SK-N-SH (cell line): Measurements from ENCODE around the gene MCC. TPM values are rescaled to one million over a fixed set of nuclear protein-coding genes. Genes with fewer than 3 reads are reported as not detected.

ENCODE experiments used
- CTCF ChIA-PET: fragments of 300-600, 350-600 bp; formaldehyde crosslinking; extraction: SDS; loops from one replicate; lab custom pipeline; 2021; lab: Yijun Ruan, JAX
- POLR2A ChIA-PET: fragments of 350-600 bp; sonication (Branson Sonifier 250); formaldehyde crosslinking; extraction: SDS; loops from one replicate; lab custom pipeline; 2020; ENCODE audit warnings: antibody characterized with exemption, inconsistent platforms; lab: Yijun Ruan, JAX
- DNase-seq: peaks from one replicate; pipeline ENCODE4 v3.0.0; 2012
- H2AFZ ChIP-seq: fragments of 200-600 bp; sonication (generic); 2 replicates; pipeline ENCODE4 v1.8.1; 2016; ENCODE audit warnings: antibody characterized with exemption, mild to moderate bottlenecking, low read depth
- H3F3A ChIP-seq: fragments of 200-600 bp; sonication (generic); replicated peaks from 2 replicates; pipeline ENCODE3; 2016; ENCODE audit warnings: antibody characterized with exemption, mild to moderate bottlenecking; ENCODE audit not compliant: insufficient read depth
- H3K27ac ChIP-seq, 2 experiments: fragments of 200-500 bp in 1 of 2; fragments of 200-600 bp in 1 of 2; sonication (Bioruptor generic) in 1 of 2; sonication (generic), shearing (Covaris generic) in 1 of 2; 2 replicates each; pipeline versions ENCODE4 v1.5.1 to v1.6.1; 2014 to 2016; ENCODE audit warnings: low read depth in 2 of 2, inconsistent platforms in 1 of 2, low read length in 1 of 2, mild to moderate bottlenecking in 1 of 2, mixed read lengths in 1 of 2
- H3K27me3 ChIP-seq: fragments of 200-600 bp; sonication (generic), shearing (Covaris generic); 2 replicates; pipeline ENCODE4 v1.6.1; 2016; ENCODE audit warnings: mixed run types; ENCODE audit not compliant: insufficient read depth
- H3K36me3 ChIP-seq, 2 experiments: fragments of 200-500 bp in 1 of 2; fragments of 200-600 bp in 1 of 2; sonication (Bioruptor generic) in 1 of 2; sonication (generic) in 1 of 2; replicated peaks in 1 of 2; 2 replicates each; pipeline versions ENCODE3 to v1.5.1; 2014 to 2016; ENCODE audit warnings: low read length in 1 of 2, mild to moderate bottlenecking in 1 of 2; ENCODE audit not compliant: insufficient read depth in 2 of 2, control insufficient read depth in 1 of 2
- H3K4me1 ChIP-seq, 2 experiments: fragments of 200-500 bp in 1 of 2; fragments of 200-600 bp in 1 of 2; sonication (Bioruptor generic) in 1 of 2; sonication (generic), shearing (Covaris generic) in 1 of 2; 2 replicates each; pipeline versions ENCODE4 v1.5.1 to v1.6.1; 2014 to 2016; ENCODE audit warnings: low read depth in 1 of 2, low read length in 1 of 2, mixed run types in 1 of 2; ENCODE audit not compliant: insufficient read depth in 2 of 2, control insufficient read depth in 1 of 2
- H3K4me2 ChIP-seq: fragments of 200-600 bp; sonication (generic), shearing (Covaris generic); 2 replicates; pipeline ENCODE4 v1.6.1; 2017; ENCODE audit warnings: mixed run types
- H3K4me3 ChIP-seq, 2 experiments: fragments of 200-500 bp in 1 of 2; fragments of 200-600 bp in 1 of 2; sonication (Bioruptor generic) in 1 of 2; sonication (generic), shearing (Covaris generic) in 1 of 2; 2 replicates each; pipeline versions ENCODE4 v1.5.1 to v1.8.1; 2014 to 2016; ENCODE audit warnings: low read depth in 2 of 2, inconsistent platforms in 1 of 2, low read length in 1 of 2, mild to moderate bottlenecking in 1 of 2, mixed read lengths in 1 of 2, moderate library complexity in 1 of 2
- H3K79me2 ChIP-seq: fragments of 200-600 bp; sonication (generic); 2 replicates; pipeline ENCODE4 v1.8.1; 2017; ENCODE audit warnings: mild to moderate bottlenecking; ENCODE audit not compliant: insufficient read depth
- H3K9ac ChIP-seq: fragments of 200-600 bp; sonication (generic); 2 replicates; pipeline ENCODE4 v1.6.1; 2017; ENCODE audit warnings: mixed run types
- H3K9me2 ChIP-seq: fragments of 200-600 bp; sonication (generic); 2 replicates; pipeline ENCODE4 v1.6.1; 2017; ENCODE audit warnings: mixed run types
- H3K9me3 ChIP-seq: fragments of 200-600 bp; sonication (generic); 2 replicates; pipeline ENCODE4 v1.6.1; 2017; ENCODE audit warnings: mixed run types, mild to moderate bottlenecking, moderate library complexity
- H4K20me1 ChIP-seq: fragments of 200-600 bp; sonication (generic); 2 replicates; pipeline ENCODE4 v1.6.1; 2017; ENCODE audit warnings: mild to moderate bottlenecking, mixed run types; ENCODE audit not compliant: insufficient read depth
- CHD2 ChIP-seq: fragments of 150-350 bp; IDR thresholded peaks from 2 replicates; pipeline ENCODE4 v1.6.1; 2018; ENCODE audit warnings: low read length; ENCODE audit not compliant: partially characterized antibody
- ELF1 ChIP-seq: IDR thresholded peaks from 2 replicates; pipeline ENCODE4 v1.4.0; 2012
- FOSL2 ChIP-seq: IDR thresholded peaks from 2 replicates; pipeline ENCODE4 v1.4.0; 2012; ENCODE audit warnings: low read depth, mild to moderate bottlenecking, moderate library complexity, borderline replicate concordance
- FOXJ3 ChIP-seq: sonication (generic); formaldehyde crosslinking; IDR thresholded peaks from 2 replicates; pipeline ENCODE4 v1.5.1; 2020; ENCODE audit warnings: mild to moderate bottlenecking, missing genetic modification reagents
- GABPA ChIP-seq: IDR thresholded peaks from 2 replicates; pipeline ENCODE4 v1.4.0; 2012; ENCODE audit warnings: low read depth, mild to moderate bottlenecking
- MEF2A ChIP-seq: IDR thresholded peaks from 2 replicates; pipeline ENCODE4 v1.4.0; 2012; ENCODE audit warnings: low read depth, borderline replicate concordance
- MXI1 ChIP-seq: IDR thresholded peaks from 2 replicates; pipeline ENCODE4 v1.6.1; 2012; ENCODE audit warnings: mild to moderate bottlenecking, low read depth, low read length, improper control_type of control experiment
- NFIC ChIP-seq: IDR thresholded peaks from 2 replicates; pipeline ENCODE4 v1.4.0; 2012; ENCODE audit warnings: borderline replicate concordance
- NRF1 ChIP-seq: IDR thresholded peaks from 2 replicates; pipeline ENCODE4 v1.6.1; 2012; ENCODE audit warnings: low read depth, mild to moderate bottlenecking, low read length
- POLR2AphosphoS5 ChIP-seq: IDR thresholded peaks from 2 replicates; pipeline ENCODE4 v1.6.1; 2012; ENCODE audit warnings: low read depth, low read length
- RFX5 ChIP-seq: IDR thresholded peaks from 2 replicates; pipeline ENCODE4 v1.6.1; 2012; ENCODE audit warnings: mild to moderate bottlenecking, improper control_type of control experiment, low read length
- SIN3A ChIP-seq: IDR thresholded peaks from 2 replicates; pipeline ENCODE4 v1.6.1; 2012; ENCODE audit warnings: low read depth, mild to moderate bottlenecking, low read length, moderate library complexity, borderline replicate concordance
- TAF1 ChIP-seq: IDR thresholded peaks from 2 replicates; pipeline ENCODE4 v1.6.1; 2012; ENCODE audit warnings: low read depth, mild to moderate bottlenecking, low read length, moderate library complexity, borderline replicate concordance
- TEAD4 ChIP-seq: IDR thresholded peaks from 2 replicates; pipeline ENCODE4 v1.4.0; 2012; ENCODE audit warnings: mild to moderate bottlenecking, borderline replicate concordance; ENCODE audit not compliant: insufficient read depth
- WGBS: methylation state at CpG from one replicate; pipeline ENCODE4 v1.1.6; 2017; ENCODE audit warnings: low lambda C conversion rate; 5-methylcytosine and 5-hydroxymethylcytosine counted together
- polyA plus RNA-seq, 3 experiments: library from polyadenylated mRNA; depleted of rRNA; stranded (reverse); fragments of >200 nt; gene quantifications; 2 replicates each; pipeline ENCODE4 v1.2.3, GENCODE V29; 2012
- TF ChIP-seq, protein P1 (sequence below): IDR thresholded peaks from 2 replicates; pipeline ENCODE4 v1.4.0; 2012; ENCODE audit warnings: low read depth, borderline replicate concordance
- TF ChIP-seq, protein P2 (sequence below): IDR thresholded peaks from 2 replicates; pipeline ENCODE4 v1.6.1; 2012; ENCODE audit warnings: mild to moderate bottlenecking, low read depth, low read length, moderate library complexity
- TF ChIP-seq, protein P3 (sequence below): IDR thresholded peaks from 2 replicates; pipeline ENCODE4 v1.4.0; 2012; ENCODE audit warnings: low read depth

MCC gene
- polyA plus RNA-seq, 1 of the 3 experiments (the other 2 are of a cell fraction), result 3.6 TPM

DNA sequence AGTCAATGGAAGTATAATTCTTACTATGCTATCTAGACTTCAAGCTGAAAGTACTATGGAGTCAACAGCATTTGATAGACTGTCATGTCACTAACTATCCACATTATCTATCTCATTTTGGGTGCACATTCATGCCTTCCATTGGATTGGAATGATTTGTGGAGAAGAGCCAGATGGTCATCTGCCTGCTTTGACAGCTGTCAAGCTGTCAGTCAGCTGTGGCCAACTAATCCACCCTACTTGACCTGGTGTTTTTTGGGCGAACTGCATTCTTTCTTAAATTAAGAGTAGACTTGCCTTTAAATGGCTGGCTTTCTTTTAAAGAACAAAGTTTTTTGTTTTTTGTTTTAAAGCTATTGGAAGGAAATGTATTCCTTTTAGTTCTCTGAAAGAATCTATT lies 360.2 kb downstream of the MCC start:
- Histone ChIP-seq H2AFZ (no peak overlapping the region), H4K20me1 (no peaks in the 10 kb centered on the region), H3K9me3 (no peaks in the 10 kb centered on the region), H3F3A (no peaks in the 10 kb centered on the region), H3K9me2 (no peaks in the 10 kb centered on the region), H3K27ac (peak overlapping the region in 1 of 2 experiments; percentile 80; a peak in 2 of 4 replicates), H3K4me3 (no peak overlapping the region), H3K27me3 (no peaks in the 10 kb centered on the region; the same call in 1 of the 2 replicates), H3K9ac (no peak overlapping the region), H3K79me2 (no peaks in the 10 kb centered on the region), H3K4me1 (peaks cover 0 to 34% of the 10 kb centered on the region in 2 experiments; a peak in 2 of 4 replicates), H3K4me2 (no peak overlapping the region), H3K36me3 (no peaks in the 10 kb centered on the region)
- WGBS, result 72% methylated on average over 1 of the region's 1 CpG
- ChIA-PET CTCF (interaction anchor here (0.7 to 0.9 kb wide), 2 partner anchors 11 to 132 kb away, joined by 3 to 4 read pairs; no protein-coding TSS in a partner anchor), POLR2A (no interaction called here)
- TF ChIP-seq, protein P1, sequence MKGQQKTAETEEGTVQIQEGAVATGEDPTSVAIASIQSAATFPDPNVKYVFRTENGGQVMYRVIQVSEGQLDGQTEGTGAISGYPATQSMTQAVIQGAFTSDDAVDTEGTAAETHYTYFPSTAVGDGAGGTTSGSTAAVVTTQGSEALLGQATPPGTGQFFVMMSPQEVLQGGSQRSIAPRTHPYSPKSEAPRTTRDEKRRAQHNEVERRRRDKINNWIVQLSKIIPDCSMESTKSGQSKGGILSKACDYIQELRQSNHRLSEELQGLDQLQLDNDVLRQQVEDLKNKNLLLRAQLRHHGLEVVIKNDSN, result no peak
- TF ChIP-seq ELF1 (no peak), MEF2A (no peak), TEAD4 (no peak), GABPA (no peak), POLR2AphosphoS5 (no peak), RFX5 (no peak), FOXJ3 (CRISPR knock-in tag) (no peak), NFIC (no peak), MXI1 (no peak), NRF1 (no peak)
- TF ChIP-seq, protein P2, sequence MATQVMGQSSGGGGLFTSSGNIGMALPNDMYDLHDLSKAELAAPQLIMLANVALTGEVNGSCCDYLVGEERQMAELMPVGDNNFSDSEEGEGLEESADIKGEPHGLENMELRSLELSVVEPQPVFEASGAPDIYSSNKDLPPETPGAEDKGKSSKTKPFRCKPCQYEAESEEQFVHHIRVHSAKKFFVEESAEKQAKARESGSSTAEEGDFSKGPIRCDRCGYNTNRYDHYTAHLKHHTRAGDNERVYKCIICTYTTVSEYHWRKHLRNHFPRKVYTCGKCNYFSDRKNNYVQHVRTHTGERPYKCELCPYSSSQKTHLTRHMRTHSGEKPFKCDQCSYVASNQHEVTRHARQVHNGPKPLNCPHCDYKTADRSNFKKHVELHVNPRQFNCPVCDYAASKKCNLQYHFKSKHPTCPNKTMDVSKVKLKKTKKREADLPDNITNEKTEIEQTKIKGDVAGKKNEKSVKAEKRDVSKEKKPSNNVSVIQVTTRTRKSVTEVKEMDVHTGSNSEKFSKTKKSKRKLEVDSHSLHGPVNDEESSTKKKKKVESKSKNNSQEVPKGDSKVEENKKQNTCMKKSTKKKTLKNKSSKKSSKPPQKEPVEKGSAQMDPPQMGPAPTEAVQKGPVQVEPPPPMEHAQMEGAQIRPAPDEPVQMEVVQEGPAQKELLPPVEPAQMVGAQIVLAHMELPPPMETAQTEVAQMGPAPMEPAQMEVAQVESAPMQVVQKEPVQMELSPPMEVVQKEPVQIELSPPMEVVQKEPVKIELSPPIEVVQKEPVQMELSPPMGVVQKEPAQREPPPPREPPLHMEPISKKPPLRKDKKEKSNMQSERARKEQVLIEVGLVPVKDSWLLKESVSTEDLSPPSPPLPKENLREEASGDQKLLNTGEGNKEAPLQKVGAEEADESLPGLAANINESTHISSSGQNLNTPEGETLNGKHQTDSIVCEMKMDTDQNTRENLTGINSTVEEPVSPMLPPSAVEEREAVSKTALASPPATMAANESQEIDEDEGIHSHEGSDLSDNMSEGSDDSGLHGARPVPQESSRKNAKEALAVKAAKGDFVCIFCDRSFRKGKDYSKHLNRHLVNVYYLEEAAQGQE, result no peak
- DNase-seq, result no peak

DNA sequence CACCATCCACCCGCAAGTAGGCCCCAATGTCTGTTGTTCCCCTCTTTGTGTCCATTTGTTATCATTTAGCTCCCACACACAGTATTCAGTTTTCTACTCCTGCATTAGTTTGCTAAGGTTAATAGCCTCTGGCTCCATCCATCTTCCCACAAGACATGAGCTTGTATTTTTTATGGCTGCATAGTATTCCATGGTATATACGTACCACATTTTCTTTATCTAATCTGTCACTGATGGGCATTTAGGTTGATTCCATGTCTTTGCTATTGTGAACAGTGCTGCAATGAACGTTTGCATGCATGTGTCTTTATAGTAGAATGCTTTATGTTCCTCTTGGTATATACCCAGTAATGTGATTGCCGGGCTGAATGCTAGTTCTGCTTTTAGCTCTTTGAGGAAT lies 361.2 kb downstream of the MCC start:
- 44% methylated on average over 4 of the region's 4 CpGs for WGBS
- TF ChIP-seq, protein P2, result no peak
- TF ChIP-seq TEAD4, result no peak
- no peak for TF ChIP-seq NRF1
- no peak for TF ChIP-seq RFX5
- no peak for TF ChIP-seq SIN3A
- TF ChIP-seq ELF1, result no peak
- TF ChIP-seq CHD2, result no peak
- no peak for TF ChIP-seq MXI1
- no peak for TF ChIP-seq FOSL2
- TF ChIP-seq TAF1, result no peak
- TF ChIP-seq GABPA, result no peak
- TF ChIP-seq FOXJ3 (CRISPR knock-in tag), result no peak
- TF ChIP-seq POLR2AphosphoS5, result no peak
- TF ChIP-seq, protein P3, sequence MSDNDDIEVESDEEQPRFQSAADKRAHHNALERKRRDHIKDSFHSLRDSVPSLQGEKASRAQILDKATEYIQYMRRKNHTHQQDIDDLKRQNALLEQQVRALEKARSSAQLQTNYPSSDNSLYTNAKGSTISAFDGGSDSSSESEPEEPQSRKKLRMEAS, result no peak
- Histone ChIP-seq H3K9ac (no peak overlapping the region), H3K27me3 (no peaks in the 10 kb centered on the region; the same call in 1 of the 2 replicates), H3K27ac (no peak overlapping the region), H3K4me1 (peaks cover 0 to 36% of the 10 kb centered on the region in 2 experiments; a peak in 2 of 4 replicates), H3K36me3 (no peaks in the 10 kb centered on the region), H3K9me2 (no peaks in the 10 kb centered on the region), H3K79me2 (no peaks in the 10 kb centered on the region), H3K9me3 (no peaks in the 10 kb centered on the region), H3K4me2 (no peak overlapping the region), H3K4me3 (no peak overlapping the region), H4K20me1 (no peaks in the 10 kb centered on the region), H3F3A (no peaks in the 10 kb centered on the region), H2AFZ (no peak overlapping the region)
- ChIA-PET CTCF (interaction anchor here (1.1 to 2.7 kb wide), 4 partner anchors 8 to 131 kb away, joined by 3 to 9 read pairs (median 4); no protein-coding TSS in a partner anchor), POLR2A (no interaction called here)
- no peak for DNase-seq
